Measurements from ENCODE around the gene BSPRY.

DNA sequence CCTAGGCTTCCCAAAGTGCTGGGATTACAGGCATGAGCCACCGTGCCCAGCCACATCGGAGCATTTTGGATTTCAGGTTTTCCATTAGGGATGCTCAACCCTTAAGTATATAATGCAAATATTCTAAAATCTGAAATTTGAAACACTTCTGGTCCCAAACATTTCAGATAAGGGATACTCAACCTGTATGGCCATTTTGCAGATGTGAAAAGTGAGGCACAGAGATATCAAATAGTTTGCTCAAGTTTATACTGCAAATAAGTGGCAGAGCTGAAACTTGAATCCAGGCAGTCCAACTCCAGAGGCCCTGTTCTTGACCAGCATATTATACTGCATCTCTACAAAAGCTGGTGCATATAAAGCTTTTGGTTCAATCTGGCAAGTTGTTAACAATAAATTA, 11.6 kb upstream of the BSPRY start:
- TF ChIP-seq, protein P1, sequence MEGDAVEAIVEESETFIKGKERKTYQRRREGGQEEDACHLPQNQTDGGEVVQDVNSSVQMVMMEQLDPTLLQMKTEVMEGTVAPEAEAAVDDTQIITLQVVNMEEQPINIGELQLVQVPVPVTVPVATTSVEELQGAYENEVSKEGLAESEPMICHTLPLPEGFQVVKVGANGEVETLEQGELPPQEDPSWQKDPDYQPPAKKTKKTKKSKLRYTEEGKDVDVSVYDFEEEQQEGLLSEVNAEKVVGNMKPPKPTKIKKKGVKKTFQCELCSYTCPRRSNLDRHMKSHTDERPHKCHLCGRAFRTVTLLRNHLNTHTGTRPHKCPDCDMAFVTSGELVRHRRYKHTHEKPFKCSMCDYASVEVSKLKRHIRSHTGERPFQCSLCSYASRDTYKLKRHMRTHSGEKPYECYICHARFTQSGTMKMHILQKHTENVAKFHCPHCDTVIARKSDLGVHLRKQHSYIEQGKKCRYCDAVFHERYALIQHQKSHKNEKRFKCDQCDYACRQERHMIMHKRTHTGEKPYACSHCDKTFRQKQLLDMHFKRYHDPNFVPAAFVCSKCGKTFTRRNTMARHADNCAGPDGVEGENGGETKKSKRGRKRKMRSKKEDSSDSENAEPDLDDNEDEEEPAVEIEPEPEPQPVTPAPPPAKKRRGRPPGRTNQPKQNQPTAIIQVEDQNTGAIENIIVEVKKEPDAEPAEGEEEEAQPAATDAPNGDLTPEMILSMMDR (IDR thresholded peaks at IDR 0.05; ENCODE audit: poor library complexity, severe bottlenecking) = no peak
- TF ChIP-seq POLR2AphosphoS5 (IDR thresholded peaks at IDR 0.05) (no peak), EP300 (conservative IDR thresholded peaks at IDR 0.05; ENCODE audit: poor library complexity, severe bottlenecking) (no peak), MXI1 (conservative IDR thresholded peaks at IDR 0.05; ENCODE audit: poor library complexity, severe bottlenecking) (no peak)
- TF ChIP-seq, protein P2, sequence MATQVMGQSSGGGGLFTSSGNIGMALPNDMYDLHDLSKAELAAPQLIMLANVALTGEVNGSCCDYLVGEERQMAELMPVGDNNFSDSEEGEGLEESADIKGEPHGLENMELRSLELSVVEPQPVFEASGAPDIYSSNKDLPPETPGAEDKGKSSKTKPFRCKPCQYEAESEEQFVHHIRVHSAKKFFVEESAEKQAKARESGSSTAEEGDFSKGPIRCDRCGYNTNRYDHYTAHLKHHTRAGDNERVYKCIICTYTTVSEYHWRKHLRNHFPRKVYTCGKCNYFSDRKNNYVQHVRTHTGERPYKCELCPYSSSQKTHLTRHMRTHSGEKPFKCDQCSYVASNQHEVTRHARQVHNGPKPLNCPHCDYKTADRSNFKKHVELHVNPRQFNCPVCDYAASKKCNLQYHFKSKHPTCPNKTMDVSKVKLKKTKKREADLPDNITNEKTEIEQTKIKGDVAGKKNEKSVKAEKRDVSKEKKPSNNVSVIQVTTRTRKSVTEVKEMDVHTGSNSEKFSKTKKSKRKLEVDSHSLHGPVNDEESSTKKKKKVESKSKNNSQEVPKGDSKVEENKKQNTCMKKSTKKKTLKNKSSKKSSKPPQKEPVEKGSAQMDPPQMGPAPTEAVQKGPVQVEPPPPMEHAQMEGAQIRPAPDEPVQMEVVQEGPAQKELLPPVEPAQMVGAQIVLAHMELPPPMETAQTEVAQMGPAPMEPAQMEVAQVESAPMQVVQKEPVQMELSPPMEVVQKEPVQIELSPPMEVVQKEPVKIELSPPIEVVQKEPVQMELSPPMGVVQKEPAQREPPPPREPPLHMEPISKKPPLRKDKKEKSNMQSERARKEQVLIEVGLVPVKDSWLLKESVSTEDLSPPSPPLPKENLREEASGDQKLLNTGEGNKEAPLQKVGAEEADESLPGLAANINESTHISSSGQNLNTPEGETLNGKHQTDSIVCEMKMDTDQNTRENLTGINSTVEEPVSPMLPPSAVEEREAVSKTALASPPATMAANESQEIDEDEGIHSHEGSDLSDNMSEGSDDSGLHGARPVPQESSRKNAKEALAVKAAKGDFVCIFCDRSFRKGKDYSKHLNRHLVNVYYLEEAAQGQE (IDR thresholded peaks at IDR 0.05; ENCODE audit: borderline replicate concordance) = no peak

Data from neural cell (in vitro differentiated cells).